Activated CD4-positive, alpha-beta T cell treated with anti-CD3 and anti-CD28 coated beads, Interleukin-2, Interleukin-4, amounts not matched to agents 100 ng/mL and 50 ng/mL, durations not matched to agents 16 hours and 8 hours (primary cell): Measurements from ENCODE around the gene VAV3.

Source experiments
- DNase-seq: peaks from one replicate; pipeline ENCODE4 v3.0.0-alpha.2; 2020; ENCODE audit warnings: low spot score

Gene VAV3

DNA sequence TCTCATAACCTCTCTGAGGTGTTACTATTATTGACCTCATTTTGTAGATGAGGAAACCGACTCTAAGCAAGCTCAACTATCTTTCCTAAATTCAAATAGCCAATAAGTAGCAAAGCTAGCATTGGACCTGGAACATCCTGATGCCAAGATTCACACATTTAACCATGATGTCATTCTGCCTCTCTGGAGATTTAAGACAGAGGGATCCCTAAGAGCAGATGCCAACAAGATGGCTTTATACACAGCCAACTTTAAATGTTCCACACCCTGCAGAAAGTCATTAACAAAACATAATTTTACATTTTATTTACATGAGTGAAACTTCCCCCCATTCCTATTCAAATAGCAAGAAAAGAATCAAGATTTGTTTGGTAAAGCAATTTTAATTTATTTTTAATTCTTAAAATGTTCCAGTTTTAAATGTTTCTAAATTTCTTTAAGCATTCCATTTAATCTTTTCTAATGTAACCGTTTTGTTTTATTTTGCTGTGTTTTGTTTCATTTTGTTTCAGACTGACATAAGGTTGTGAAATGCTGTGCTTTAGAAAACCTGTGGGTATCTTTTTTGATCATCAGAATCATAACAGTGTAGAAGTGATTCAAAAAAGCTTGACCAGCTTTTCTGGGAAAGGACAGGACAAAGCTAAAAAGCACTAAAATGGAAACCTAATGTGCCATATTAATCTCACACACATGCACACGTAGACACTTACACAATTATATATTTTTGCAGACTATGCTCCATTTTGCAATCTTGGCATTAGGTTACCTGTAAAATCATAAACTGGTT is 7.6 kb upstream of the VAV3 start:
- DNase-seq: peak; percentile 35

DNA sequence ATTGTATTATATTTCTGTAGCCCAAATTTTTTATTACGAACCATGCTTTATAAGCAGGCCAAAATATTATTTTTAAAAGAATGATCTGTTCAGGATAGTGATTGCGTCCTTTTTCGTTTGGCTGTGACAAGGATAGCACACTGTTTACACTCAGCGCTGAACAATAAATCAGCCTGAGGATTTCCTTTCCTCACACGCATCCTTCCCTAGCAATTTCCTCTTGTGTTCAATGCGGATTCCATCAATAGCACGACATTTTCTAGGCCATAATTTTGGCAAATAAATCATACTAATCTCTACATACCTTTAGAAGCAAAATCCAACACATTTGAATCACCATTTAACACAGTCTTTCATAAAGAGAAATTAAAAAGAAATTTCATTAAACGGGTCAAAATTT is 1.6 kb upstream of the VAV3 start:
- DNase-seq: no peak

DNA sequence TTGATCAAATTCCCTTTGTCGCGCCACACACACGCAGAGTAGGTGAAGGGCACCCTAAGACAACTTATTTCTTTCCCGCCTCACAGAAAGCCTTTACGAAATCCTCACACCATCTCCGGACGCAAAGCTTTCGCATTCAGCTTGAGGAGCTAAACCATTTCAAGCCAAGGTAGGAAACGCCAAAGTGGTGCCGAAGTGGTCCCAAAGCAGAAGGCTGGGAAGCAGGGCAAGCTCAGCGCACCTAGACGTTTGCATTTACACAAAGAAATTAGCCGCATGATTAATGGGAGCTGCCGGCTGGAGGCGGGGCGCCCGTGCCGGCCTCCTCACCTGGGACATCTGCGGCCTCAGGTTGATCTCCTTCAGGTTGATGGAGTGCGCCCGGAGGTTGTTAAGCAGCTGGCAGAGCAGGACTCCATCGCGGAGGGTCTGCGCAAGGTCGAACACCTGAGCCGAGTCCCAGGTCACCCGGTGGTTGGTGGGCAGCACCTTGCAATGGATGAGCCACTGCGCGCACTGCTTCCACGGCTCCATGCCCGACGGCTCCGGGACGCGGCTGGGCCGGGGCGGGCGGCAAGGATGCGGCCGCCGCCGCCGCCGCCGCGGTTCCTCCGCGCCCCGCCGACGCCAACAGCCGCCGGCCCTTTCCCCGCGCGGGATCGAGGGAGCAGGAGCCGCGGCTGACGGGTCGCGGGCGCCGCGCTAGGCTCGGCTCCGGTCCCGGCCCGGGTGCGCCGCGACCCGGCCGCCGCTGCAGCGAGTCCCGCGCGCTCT is 457 bp downstream of the VAV3 start:
- no peak for DNase-seq

DNA sequence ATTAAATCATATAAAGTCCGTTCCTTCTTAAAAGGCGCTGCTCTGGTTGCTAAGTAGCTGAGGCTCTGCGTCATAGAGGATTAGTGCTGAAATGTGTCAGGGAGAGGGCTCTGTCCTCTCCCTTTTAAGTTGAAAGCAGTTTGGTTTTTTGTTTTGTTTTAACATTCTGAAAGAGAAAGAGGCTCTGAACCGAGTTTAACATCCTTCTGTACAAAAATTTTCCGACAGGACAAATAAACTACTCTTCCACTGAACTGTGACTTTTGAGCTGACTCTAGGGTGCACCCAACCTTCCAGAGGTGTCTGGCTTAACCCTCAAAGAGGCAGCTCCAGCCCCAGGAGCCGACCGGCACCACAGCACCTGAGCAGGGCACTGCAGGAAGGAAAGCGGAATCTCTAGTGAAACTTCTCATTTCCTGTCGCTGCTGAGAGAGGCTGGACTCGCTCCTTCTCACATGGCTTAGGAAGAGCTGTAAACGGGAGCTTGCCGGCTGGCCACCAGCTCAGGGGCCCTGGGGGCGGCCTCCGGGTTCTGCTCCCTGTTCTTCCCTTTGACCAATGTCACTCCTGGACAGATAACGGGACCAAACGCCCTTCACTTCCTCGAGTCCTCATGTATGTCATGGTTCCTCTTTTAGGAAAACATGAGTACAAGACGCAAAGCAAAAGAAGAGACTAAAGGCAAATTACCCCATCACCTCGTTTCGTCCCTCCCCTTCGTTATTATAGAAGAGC is 1.2 kb downstream of the VAV3 start:
- DNase-seq: peak; percentile 61

GRCh38 chr1:107963008-107963407 is 2.0 kb downstream of the VAV3 start:
- no peak for DNase-seq

- DNase-seq: no peak
Observed at GRCh38 chr1:107954719-107955415, 10.1 kb downstream of the VAV3 start.

- DNase-seq: no peak
Observed at GRCh38 chr1:107954126-107954525, 10.9 kb downstream of the VAV3 start.

DNA sequence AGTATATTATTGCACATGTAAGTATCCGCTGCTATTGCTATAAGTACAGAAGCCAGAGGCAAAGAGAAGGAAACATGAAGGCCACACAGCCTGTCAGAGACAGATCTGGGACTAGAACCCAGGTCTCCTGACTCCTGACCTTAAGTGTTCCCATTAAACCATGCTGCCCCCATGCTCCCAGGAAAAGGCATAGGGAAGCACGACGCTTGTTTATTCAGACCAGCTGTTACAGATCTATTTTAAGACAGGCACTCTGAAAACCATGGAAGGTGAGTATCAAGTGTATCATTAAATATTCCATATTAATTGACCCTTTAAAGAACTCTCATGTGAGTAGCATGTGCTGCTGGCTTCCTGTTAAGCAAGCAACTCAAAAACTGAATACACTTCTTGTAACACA is 11.4 kb downstream of the VAV3 start:
- DNase-seq: no peak

DNA sequence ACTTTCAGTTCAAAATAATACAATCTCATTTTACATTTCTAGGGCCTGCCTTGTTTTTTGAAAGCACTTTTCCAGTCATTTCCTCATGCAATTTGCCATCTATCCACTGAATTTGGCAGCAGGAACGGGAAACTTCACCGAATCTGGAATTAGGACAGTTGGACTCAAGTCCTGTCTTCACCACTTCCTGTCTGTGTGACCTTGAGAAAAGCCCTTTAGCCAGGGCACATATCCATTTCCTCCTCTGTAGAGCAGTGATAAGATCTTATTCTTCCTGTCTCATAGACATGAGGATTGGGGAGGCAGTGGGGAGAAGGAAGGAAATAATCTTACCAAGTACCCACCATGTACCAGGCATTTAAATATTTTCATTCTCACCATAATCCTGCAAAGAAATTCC is 12.0 kb downstream of the VAV3 start:
- no peak for DNase-seq

DNA sequence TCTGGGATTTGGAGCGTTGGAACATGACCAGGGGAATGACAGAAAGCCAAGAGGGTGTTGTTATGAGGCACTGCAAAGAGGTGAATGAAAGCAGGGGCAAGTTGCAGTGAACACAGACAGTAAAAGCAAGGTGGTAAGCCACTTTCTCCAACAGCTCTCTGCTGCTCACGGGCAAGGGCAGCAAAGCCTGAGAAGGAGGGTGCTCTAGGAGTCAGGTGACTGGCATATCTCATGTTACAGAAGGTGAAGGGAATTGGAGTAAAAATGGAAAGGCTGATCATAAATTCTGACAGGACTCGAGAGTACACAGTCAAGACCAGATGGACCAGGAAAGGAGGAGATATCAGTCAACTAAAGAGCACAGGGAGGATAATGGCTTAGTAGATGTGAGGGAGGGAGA is 14.5 kb downstream of the VAV3 start:
- DNase-seq: no peak

- DNase-seq: peak; percentile 62
Observed at GRCh38 chr1:107949467-107950253, 15.3 kb downstream of the VAV3 start.

DNA sequence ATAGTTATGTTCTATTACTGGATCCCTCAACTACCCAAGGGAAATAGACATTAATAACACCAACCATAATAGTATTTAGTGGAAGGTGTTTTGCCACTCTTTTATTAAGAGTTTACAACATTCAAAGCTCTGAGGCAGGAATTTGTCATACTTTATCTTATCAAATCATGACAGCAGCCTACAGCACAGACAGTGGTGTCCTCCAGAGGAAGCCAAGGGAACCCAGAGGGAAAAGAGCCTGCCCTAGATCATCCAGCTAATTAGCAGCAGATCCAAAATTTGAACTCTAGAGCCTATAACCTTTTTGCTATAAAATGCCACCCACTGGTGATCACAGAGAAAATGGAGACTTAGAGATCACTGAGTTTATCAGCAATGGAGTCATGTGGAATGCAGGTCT is 18.2 kb downstream of the VAV3 start:
- no peak for DNase-seq

DNA sequence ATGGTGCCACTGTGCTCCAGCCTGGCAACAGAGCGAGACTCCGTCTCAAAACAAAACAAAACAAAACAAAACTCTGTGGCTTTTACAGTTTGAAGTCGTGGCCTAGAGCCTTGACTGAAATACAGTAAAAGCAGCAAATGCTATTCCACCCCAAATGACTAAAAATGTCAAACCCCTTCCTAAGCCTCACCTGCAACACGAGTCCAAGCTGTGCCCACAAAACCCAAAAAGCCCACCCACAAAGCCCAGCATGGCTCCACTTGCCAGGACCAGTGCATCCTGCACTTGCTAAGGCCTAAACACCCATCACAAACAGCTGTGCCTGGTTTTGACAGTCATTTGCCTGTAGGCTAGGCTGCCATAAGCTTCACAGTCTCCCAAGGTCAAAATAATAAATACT is 21.3 kb downstream of the VAV3 start:
- peak; percentile 13 for DNase-seq

DNA sequence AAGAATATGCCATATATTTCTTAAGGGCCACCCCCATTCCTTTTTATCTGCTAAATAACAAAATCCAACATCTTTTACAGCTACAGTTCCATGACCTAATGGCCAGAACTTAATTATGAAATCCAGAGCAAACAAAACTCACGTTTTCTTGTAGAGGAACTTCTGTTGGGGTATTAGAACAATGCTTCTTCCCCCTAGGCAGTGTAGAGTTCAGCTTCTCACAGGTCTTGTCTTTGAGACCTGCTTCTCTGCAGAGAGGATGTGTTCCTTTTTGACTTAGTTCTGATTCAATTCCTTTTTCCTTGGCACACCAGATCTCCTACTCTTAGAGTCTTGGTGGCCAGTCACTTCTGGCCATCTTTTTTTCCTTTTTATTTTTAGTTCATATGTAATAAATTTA is 22.2 kb downstream of the VAV3 start:
- DNase-seq: no peak

DNA sequence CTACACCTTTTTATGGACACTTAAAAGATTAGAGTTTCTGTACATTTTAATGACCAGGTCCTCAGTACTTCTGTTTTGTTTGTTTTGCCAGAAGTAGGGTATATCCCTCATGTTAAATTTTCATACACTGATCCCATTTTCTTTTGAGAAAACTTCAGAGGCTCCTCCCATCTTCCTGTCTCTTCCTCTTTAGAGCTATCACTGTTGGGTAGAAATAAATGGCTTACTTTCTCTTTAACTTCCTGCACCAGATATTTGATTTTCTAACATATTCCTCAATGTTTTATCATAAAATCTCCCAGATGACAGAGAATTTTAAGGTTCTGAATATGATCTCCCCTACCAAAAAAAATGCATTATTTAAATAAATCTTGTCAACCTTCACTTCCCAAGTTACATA is 23.4 kb downstream of the VAV3 start:
- DNase-seq: no peak

- no peak for DNase-seq
Observed at GRCh38 chr1:107941123-107941522, 23.9 kb downstream of the VAV3 start.

GRCh38 chr1:107940701-107941100 is 24.3 kb downstream of the VAV3 start:
- DNase-seq: no peak

DNA sequence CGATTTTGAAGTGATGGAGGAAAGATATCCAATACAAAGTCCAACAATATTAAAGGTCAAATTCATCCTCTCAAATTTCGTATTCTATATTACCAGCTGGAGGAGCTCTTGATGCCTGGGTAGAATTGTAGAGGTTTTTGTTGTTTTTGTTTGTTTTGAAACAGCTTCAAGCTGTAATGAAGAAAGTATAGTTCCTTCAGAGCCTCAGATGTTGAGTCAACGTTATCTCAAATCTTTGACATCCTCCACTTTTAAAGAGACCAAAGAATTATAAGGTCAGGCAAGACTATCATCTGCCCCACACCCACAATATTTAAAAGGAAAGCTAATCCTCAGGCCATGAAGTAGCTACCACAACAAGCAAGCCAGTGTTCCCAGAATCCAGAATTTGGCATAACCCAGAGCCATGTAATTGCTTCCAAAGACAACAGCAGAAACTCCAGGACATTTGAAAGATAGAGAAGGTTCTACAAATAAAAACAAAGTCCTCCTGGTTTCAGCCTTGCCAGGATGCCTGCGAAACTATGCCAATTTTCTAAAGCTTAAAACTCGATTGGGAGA is 24.9 kb downstream of the VAV3 start:
- DNase-seq: no peak

- no peak for DNase-seq
Observed at GRCh38 chr1:107939256-107939655, 25.7 kb downstream of the VAV3 start.

- DNase-seq: peak; percentile 77
Observed at GRCh38 chr1:107936498-107937481, 28.2 kb downstream of the VAV3 start.
